PC-9 (cell line): ENCODE measurements around the gene IGF2R. TPM values are rescaled to one million over a fixed set of nuclear protein-coding genes. Genes with fewer than 3 reads are reported as not detected.

Experiments
- BruUV-seq: library from RNA; stranded (reverse); fragments of 400-500 nt; replicated peaks from 2 replicates; lab custom pipeline; 2021; lab: Mats Ljungman, UMichigan
- CTCF ChIA-PET: fragments of 300-600 bp; sonication (Branson Sonifier 250); formaldehyde crosslinking; loops from one replicate; lab custom pipeline; 2022; ENCODE audit warnings: antibody characterized with exemption; lab: Charles Lee
- POLR2A ChIA-PET: fragments of 300-600 bp; sonication (Branson Sonifier 250); formaldehyde crosslinking; loops from one replicate; lab custom pipeline; 2022; ENCODE audit warnings: antibody characterized with exemption; ENCODE audit not compliant: unreplicated experiment; lab: Charles Lee
- DNase-seq, 2 experiments: peaks; one replicate each; pipeline versions ENCODE4 v3.0.0 to v3.0.0-alpha.2; 2015 to 2022; ENCODE audit warnings: mixed read lengths in 1 of 2
- H2AFZ ChIP-seq: fragments of 200-600 bp; sonication (generic); 2 replicates; pipeline ENCODE4 v1.8.1; 2017; ENCODE audit warnings: antibody characterized with exemption
- H3F3A ChIP-seq: fragments of 200-600 bp; sonication (generic); 2 replicates; pipeline ENCODE4 v1.8.1; 2017; ENCODE audit warnings: antibody characterized with exemption, mild to moderate bottlenecking, low read depth; ENCODE audit not compliant: insufficient read depth
- H3K27ac ChIP-seq: fragments of 200-600 bp; sonication (generic); 2 replicates; pipeline ENCODE4 v1.6.1; 2016; ENCODE audit warnings: mixed run types
- H3K27me3 ChIP-seq: fragments of 200-600 bp; sonication (generic); 2 replicates; pipeline ENCODE4 v1.6.1; 2016; ENCODE audit warnings: low read depth, mixed run types; ENCODE audit not compliant: insufficient read depth
- H3K36me3 ChIP-seq: fragments of 200-600 bp; sonication (generic); 2 replicates; pipeline ENCODE4 v1.6.1; 2016; ENCODE audit warnings: low read depth, mixed run types
- H3K4me1 ChIP-seq: fragments of 200-600 bp; sonication (generic); replicated peaks from 2 replicates; pipeline ENCODE4 v1.6.1; 2016; ENCODE audit warnings: mixed run types; ENCODE audit not compliant: insufficient read depth
- H3K4me2 ChIP-seq: fragments of 200-600 bp; sonication (generic); 2 replicates; pipeline ENCODE4 v1.6.1; 2017; ENCODE audit warnings: mixed run types
- H3K4me3 ChIP-seq: fragments of 200-600 bp; sonication (generic); 2 replicates; pipeline ENCODE4 v1.6.1; 2016; ENCODE audit warnings: mixed run types
- H3K79me2 ChIP-seq: fragments of 200-600 bp; sonication (generic); 2 replicates; pipeline ENCODE4 v1.6.1; 2017; ENCODE audit warnings: low read depth, mixed run types
- H3K9me2 ChIP-seq: fragments of 200-600 bp; sonication (generic); 2 replicates; pipeline ENCODE4 v1.8.1; 2017; ENCODE audit warnings: mild to moderate bottlenecking; ENCODE audit not compliant: insufficient read depth
- H3K9me3 ChIP-seq: fragments of 200-600 bp; sonication (generic); 2 replicates; pipeline ENCODE4 v1.8.1; 2016; ENCODE audit warnings: low read depth; ENCODE audit not compliant: insufficient read depth
- H4K20me1 ChIP-seq: fragments of 200-600 bp; sonication (generic); 2 replicates; pipeline ENCODE4 v1.8.1; 2017; ENCODE audit not compliant: insufficient read depth
- CTCF ChIP-seq: fragments of 200-600 bp; sonication (generic); conservative IDR thresholded peaks from 2 replicates; pipeline ENCODE4 v1.6.1; 2017; ENCODE audit warnings: mixed run types, antibody characterized with exemption, mild to moderate bottlenecking, moderate library complexity
- EZH2 ChIP-seq: fragments of 200-600 bp; sonication (generic); IDR thresholded peaks from 2 replicates; pipeline ENCODE4 v1.8.0; 2017; ENCODE audit warnings: antibody characterized with exemption, low read depth
- intact Hi-C: fragments of 100-400 bp; cut with micrococcal nuclease; formaldehyde crosslinking; loops from one replicate; pipeline ENCODE4 v1.10.0; 2022; ENCODE audit not compliant: unreplicated experiment
- total RNA-seq: library from RNA; stranded (reverse); gene quantifications from 2 replicates; pipeline ENCODE4 v1.2.3, GENCODE V29; 2021

Gene IGF2R
- total RNA-seq, 1 experiment from 2014 or later: 53.1 TPM

- no peak overlapping the region for H3K4me2 ChIP-seq
- intact Hi-C loops: no loop called here
- CTCF ChIA-PET: no interaction called here
Observed at GRCh38 chr6:159984268-159984786, 15.4 kb downstream of the IGF2R start.

GRCh38 chr6:159985296-159985945 is 16.5 kb downstream of the IGF2R start:
- no peak overlapping the region for H3K4me2 ChIP-seq
- no peaks in the 10 kb centered on the region for H3K36me3 ChIP-seq
- peaks cover 49% of the 10 kb centered on the region for H4K20me1 ChIP-seq
- peaks cover 98% of the 10 kb centered on the region for H3K79me2 ChIP-seq
- no peak overlapping the region for H3K27ac ChIP-seq
- H2AFZ ChIP-seq: no peak overlapping the region
- DNase-seq: no peak
- POLR2A ChIA-PET: no interaction called here
- no peaks in the 10 kb centered on the region for H3K9me2 ChIP-seq
- 0 out of 2 replicates have a peak, but pooled peaks cover 6% of the 10 kb centered on the region for H3K4me1 ChIP-seq
- no peaks in the 10 kb centered on the region for H3K9me3 ChIP-seq
- no peak overlapping the region for H3K4me3 ChIP-seq
- no TSS peak for BruUV-seq
- CTCF ChIA-PET: no interaction called here
- H3K27me3 ChIP-seq: no peaks in the 10 kb centered on the region
- intact Hi-C loops: no loop called here
- no peaks in the 10 kb centered on the region for H3F3A ChIP-seq
- TF ChIP-seq CTCF (no peak), EZH2 (no peak)

More at GRCh38 chr6:159984268-159984786, 15.4 kb downstream of the IGF2R start:
- BruUV-seq: no TSS peak
- POLR2A ChIA-PET: no interaction called here
- Histone ChIP-seq H3K4me1 (peaks cover 9% of the 10 kb centered on the region), H3K27me3 (no peaks in the 10 kb centered on the region), H3F3A (peaks cover 3% of the 10 kb centered on the region; the same call in 1 of the 2 replicates), H3K9me3 (no peaks in the 10 kb centered on the region), H2AFZ (no peak overlapping the region), H3K27ac (no peak overlapping the region), H3K9me2 (no peaks in the 10 kb centered on the region), H4K20me1 (peaks cover 58% of the 10 kb centered on the region), H3K4me3 (no peak overlapping the region), H3K36me3 (no peaks in the 10 kb centered on the region), H3K79me2 (peaks cover 97% of the 10 kb centered on the region)
- peak; percentile 39 to 49 for DNase-seq
- TF ChIP-seq CTCF (no peak), EZH2 (no peak)

- Histone ChIP-seq H3K4me3 (no peak overlapping the region), H2AFZ (no peak overlapping the region), H3K79me2 (peaks cover 80% of the 10 kb centered on the region), H3K4me2 (no peak overlapping the region), H3K4me1 (no peaks in the 10 kb centered on the region), H3K27ac (no peak overlapping the region), H4K20me1 (peaks cover 17% of the 10 kb centered on the region), H3K9me3 (no peaks in the 10 kb centered on the region), H3K27me3 (no peaks in the 10 kb centered on the region), H3K36me3 (0 out of 2 replicates have a peak, but pooled peaks cover 4% of the 10 kb centered on the region), H3F3A (no peaks in the 10 kb centered on the region), H3K9me2 (no peaks in the 10 kb centered on the region)
- no TSS peak for BruUV-seq
- TF ChIP-seq CTCF (no peak), EZH2 (no peak)
- intact Hi-C loops: no loop called here
- no peak for DNase-seq
- POLR2A ChIA-PET: no interaction called here
- CTCF ChIA-PET: no interaction called here
Observed at GRCh38 chr6:159988983-159989454, 20.1 kb downstream of the IGF2R start.
